GM12873 (cell line): ENCODE results near the gene SLC7A1.

Experiments used
- CTCF ChIP-seq: IDR thresholded peaks from 2 replicates; pipeline ENCODE4 v1.5.1; 2012; ENCODE audit warnings: low read depth, mild to moderate bottlenecking, moderate library complexity, low read length, control low read depth; ENCODE audit not compliant: insufficient read depth; ENCODE audit errors: missing control alignments

The SLC7A1 gene

GRCh38 chr13:29536853-29537252 is 58.6 kb downstream of the SLC7A1 start:
- TF ChIP-seq CTCF, result no peak

DNA sequence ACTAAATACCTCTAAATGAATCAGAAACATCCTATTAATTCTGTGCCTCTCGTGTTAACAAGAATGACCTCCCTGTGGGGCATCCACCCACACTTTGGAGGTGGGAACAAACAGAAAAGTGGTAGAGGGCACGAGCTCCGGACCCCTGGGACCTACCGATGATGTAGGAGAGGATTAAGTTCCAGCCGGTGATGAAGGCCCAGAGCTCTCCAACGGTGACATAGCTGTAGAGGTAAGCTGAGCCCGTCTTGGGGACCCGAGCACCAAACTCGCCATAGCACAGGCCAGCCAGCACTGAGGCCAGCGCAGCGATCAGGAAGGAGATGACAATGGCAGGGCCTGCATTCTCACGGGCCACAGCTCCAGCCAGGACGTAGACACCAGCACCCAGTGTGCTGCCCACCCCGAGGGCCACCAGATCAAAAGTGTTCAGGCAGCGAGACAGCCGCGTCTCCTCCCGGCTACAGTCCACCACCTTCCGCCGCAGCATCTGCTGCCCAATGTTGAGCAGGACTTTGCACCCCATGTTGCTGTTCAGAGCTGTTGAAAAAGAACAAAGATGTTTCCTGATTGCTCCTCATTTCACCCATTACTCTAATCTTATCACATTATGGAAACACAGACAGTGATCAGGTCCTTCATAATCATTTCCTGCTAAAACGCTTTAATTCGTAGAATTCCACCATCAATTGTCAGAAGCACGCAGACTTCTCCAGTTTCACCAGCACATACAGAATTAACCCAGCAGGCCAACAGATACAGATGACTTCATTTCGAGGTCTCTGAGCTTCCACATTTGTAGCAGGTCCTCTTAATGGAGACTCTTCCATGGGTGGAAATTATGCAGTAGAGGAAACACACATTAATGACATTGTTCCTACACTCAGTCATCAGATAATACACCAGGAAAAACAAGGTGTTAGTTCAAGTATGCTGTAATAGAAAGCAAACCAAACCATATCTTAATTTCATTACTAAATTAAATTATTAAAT is 59.5 kb downstream of the SLC7A1 start:
- no peak for TF ChIP-seq CTCF

GRCh38 chr13:29534083-29534482 is 61.4 kb downstream of the SLC7A1 start:
- no peak for TF ChIP-seq CTCF

- TF ChIP-seq CTCF, result no peak
Observed at GRCh38 chr13:29532821-29533220, 62.7 kb downstream of the SLC7A1 start.

GRCh38 chr13:29532116-29532515 is 63.4 kb downstream of the SLC7A1 start:
- no peak for TF ChIP-seq CTCF

- no peak for TF ChIP-seq CTCF
Observed at GRCh38 chr13:29530901-29531300, 64.6 kb downstream of the SLC7A1 start.

- TF ChIP-seq CTCF, result no peak
Observed at GRCh38 chr13:29529754-29530153, 65.7 kb downstream of the SLC7A1 start.
